HepG2 (cell line): ENCODE results near the gene SBDS. TPM values are rescaled to one million over a fixed set of nuclear protein-coding genes. Genes with fewer than 3 reads are reported as not detected.
A peak's percentile ranks its signal among the peaks of the same experiment; 100 is the strongest.

ENCODE experiments used
- ATAC-seq: fragments of 200-7000 bp; cut with Tn5 transposase; 3 replicates; pipeline ENCODE4 v1.9.1; 2020; ENCODE audit warnings: mild to moderate bottlenecking, moderate library complexity
- BruUV-seq: library from RNA; stranded (reverse); fragments of 400-500 nt; replicated peaks from 2 replicates; lab custom pipeline; 2021; lab: Mats Ljungman, UMichigan
- CTCF ChIA-PET: fragments of 300-600 bp; formaldehyde crosslinking; extraction: SDS; loops from one replicate; lab custom pipeline; 2021; ENCODE audit warnings: low total read pairs, inconsistent platforms, low intra/inter-chr PET ratio; lab: Yijun Ruan, JAX
- POLR2A ChIA-PET: fragments of 350-600 bp; sonication (Branson Sonifier 250); formaldehyde crosslinking; loops from one replicate; lab custom pipeline; 2020; ENCODE audit warnings: antibody characterized with exemption, inconsistent platforms; lab: Yijun Ruan, JAX
- DNase-seq: peaks from one replicate; pipeline ENCODE4 v3.0.0-alpha.2; 2015; ENCODE audit warnings: low spot score
- FAIRE-seq: peaks from 3 replicates; lab custom pipeline; 2011; peaks lifted over from hg19 to GRCh38; lab: Jason Lieb, UNC
- H2AFZ ChIP-seq: one replicate; pipeline ENCODE4 v1.6.1; 2011; ENCODE audit warnings: low read length, inconsistent platforms
- H3K27ac ChIP-seq: fragments of 300-600 bp; 3 replicates; pipeline ENCODE4 v1.8.0; 2011; ENCODE audit warnings: mixed run types, mild to moderate bottlenecking, mixed read lengths, low read length, inconsistent platforms; ENCODE audit not compliant: insufficient read depth; ENCODE audit errors: extremely low read length
- H3K27me3 ChIP-seq, 2 experiments: fragments of 200-600 bp in 1 of 2; 2 replicates in 1 of 2; 3 replicates in 1 of 2; pipeline versions ENCODE4 v1.6.0 to v1.8.0; 2011; ENCODE audit warnings: low read length in 2 of 2, mild to moderate bottlenecking in 2 of 2, moderate library complexity in 2 of 2, inconsistent platforms in 1 of 2; ENCODE audit not compliant: insufficient read depth in 2 of 2, control insufficient read depth in 1 of 2
- H3K36me3 ChIP-seq, 2 experiments: fragments of 200-600 bp in 1 of 2; replicated peaks in 1 of 2; 2 replicates in 1 of 2; 3 replicates in 1 of 2; pipeline versions ENCODE4 v1.5.1 to v1.8.0; 2011; ENCODE audit warnings: low read length in 2 of 2, inconsistent platforms in 1 of 2; ENCODE audit not compliant: insufficient read depth in 2 of 2, control insufficient read depth in 1 of 2
- H3K4me1 ChIP-seq: 2 replicates; pipeline ENCODE4 v1.5.1; 2012; ENCODE audit warnings: low read length, inconsistent platforms; ENCODE audit not compliant: insufficient read depth
- H3K4me2 ChIP-seq: 2 replicates; pipeline ENCODE4 v1.6.0; 2011; ENCODE audit warnings: low read depth, low read length, inconsistent platforms
- H3K4me3 ChIP-seq, 3 experiments: fragments of 200-600 bp in 1 of 3; sonication (generic), shearing (Covaris generic) in 1 of 3; replicated peaks in 1 of 3; 2 replicates each; pipeline ENCODE4 v1.5.1; 2011 to 2016; ENCODE audit warnings: low read length in 3 of 3, inconsistent platforms in 2 of 3, low read depth in 2 of 3, mild to moderate bottlenecking in 2 of 3, control low read depth in 1 of 3, mixed read lengths in 1 of 3; ENCODE audit not compliant: insufficient read depth in 1 of 3
- H3K79me2 ChIP-seq: one replicate; pipeline ENCODE4 v1.6.1; 2011; ENCODE audit warnings: low read length, inconsistent platforms; ENCODE audit not compliant: insufficient read depth
- H3K9ac ChIP-seq: 2 replicates; pipeline ENCODE4 v1.6.0; 2011; ENCODE audit warnings: mild to moderate bottlenecking, low read depth, low read length, inconsistent platforms; ENCODE audit not compliant: insufficient read depth
- H3K9me3 ChIP-seq: 2 replicates; pipeline ENCODE4 v1.5.1; 2012; ENCODE audit warnings: mild to moderate bottlenecking, low read length
- H4K20me1 ChIP-seq: 2 replicates; pipeline ENCODE4 v1.6.0; 2011; ENCODE audit warnings: inconsistent platforms, mild to moderate bottlenecking, low read length, moderate library complexity; ENCODE audit not compliant: insufficient read depth
- HDAC6 ChIP-seq: fragments of 200-600 bp; sonication (generic); IDR thresholded peaks from 2 replicates; pipeline ENCODE4 v1.7.0; 2017; ENCODE audit warnings: mild to moderate bottlenecking, antibody characterized with exemption, low read length, low read depth
- MAFF ChIP-seq: IDR thresholded peaks from 2 replicates; pipeline ENCODE4 v1.6.1; 2011; ENCODE audit warnings: low read depth, low read length, improper control_type of control experiment
- MAFK ChIP-seq, 2 experiments: IDR thresholded peaks in 1 of 2; conservative IDR thresholded peaks in 1 of 2; 2 replicates each; pipeline ENCODE4 v1.6.1; 2011; ENCODE audit warnings: improper control_type of control experiment in 2 of 2, low read length in 2 of 2
- MYNN ChIP-seq: sonication (generic); formaldehyde crosslinking; IDR thresholded peaks from 2 replicates; pipeline ENCODE4 v1.4.0; 2020; ENCODE audit warnings: mild to moderate bottlenecking, low read depth, missing genetic modification reagents
- TAF1 ChIP-seq: sonication (generic); formaldehyde crosslinking; IDR thresholded peaks from 2 replicates; pipeline ENCODE4 v1.4.0; 2020; ENCODE audit warnings: missing genetic modification reagents
- ZFP41 ChIP-seq: sonication (generic); formaldehyde crosslinking; IDR thresholded peaks from 2 replicates; pipeline ENCODE4 v1.4.0; 2020; ENCODE audit warnings: mild to moderate bottlenecking, missing genetic modification reagents, borderline replicate concordance
- ZHX1 ChIP-seq: sonication (generic); formaldehyde crosslinking; IDR thresholded peaks from 2 replicates; pipeline ENCODE4 v1.8.1; 2022; ENCODE audit warnings: low read depth, mild to moderate bottlenecking, missing genetic modification reagents
- ZNF687 ChIP-seq: sonication (generic); formaldehyde crosslinking; IDR thresholded peaks from 2 replicates; pipeline ENCODE4 v1.5.1; 2020; ENCODE audit warnings: mild to moderate bottlenecking, missing genetic modification reagents, moderate library complexity
- WGBS: methylation state at CpG from one replicate; pipeline ENCODE4 v1.1.6; 2017; ENCODE audit warnings: low lambda C conversion rate; 5-methylcytosine and 5-hydroxymethylcytosine counted together
- in situ Hi-C: cut with HindIII; loops from 2 replicates; pipeline ENCODE4 v1.10.0; 2017; ENCODE audit warnings: low pct_unique_long_range_greater_than_20kb; ENCODE audit not compliant: extremely low pct_ligation_motif_present
- intact Hi-C: fragments of 100-400 bp; cut with micrococcal nuclease; formaldehyde crosslinking; loops from one replicate; pipeline ENCODE4 v1.10.0; 2022; ENCODE audit not compliant: unreplicated experiment
- polyA plus RNA-seq, 8 experiments: library from polyadenylated mRNA; depleted of rRNA in 3 of 8; stranded (reverse) in 7 of 8; unstranded in 1 of 8; fragments of >200 nt; fragmentation: Illumina TruSeq in 4 of 8; extraction: Trizol in 4 of 8; gene quantifications; 2 replicates each; pipeline versions ENCODE4 v1.2.1 to v1.2.3, GENCODE V29; 2011 to 2016; ENCODE audit warnings: low read depth in 4 of 8, missing spikeins in 1 of 8, mixed read lengths in 1 of 8; ENCODE audit not compliant: insufficient read depth in 1 of 8
- total RNA-seq, 5 experiments: library from RNA; depleted of rRNA; stranded (reverse); fragments of >200 nt; fragmentation: Illumina TruSeq; extraction: Trizol; gene quantifications; 2 replicates each; pipeline ENCODE4 v1.2.3, GENCODE V29; 2016; ENCODE audit warnings: low read depth in 1 of 5
- TF ChIP-seq, protein P1 (sequence below): sonication (generic); formaldehyde crosslinking; conservative IDR thresholded peaks from 2 replicates; pipeline ENCODE4 v1.8.0; 2022; ENCODE audit warnings: low read depth, missing genetic modification reagents

The SBDS gene
- total and polyA plus RNA-seq, 2 of the 13 experiments (the other 11 are each of a cell fraction or from before 2014, with no cell fraction given): 39.1 to 79.3 TPM

- H3K79me2 ChIP-seq: peaks cover 56% of the 10 kb centered on the region
- TF ChIP-seq, protein P1, sequence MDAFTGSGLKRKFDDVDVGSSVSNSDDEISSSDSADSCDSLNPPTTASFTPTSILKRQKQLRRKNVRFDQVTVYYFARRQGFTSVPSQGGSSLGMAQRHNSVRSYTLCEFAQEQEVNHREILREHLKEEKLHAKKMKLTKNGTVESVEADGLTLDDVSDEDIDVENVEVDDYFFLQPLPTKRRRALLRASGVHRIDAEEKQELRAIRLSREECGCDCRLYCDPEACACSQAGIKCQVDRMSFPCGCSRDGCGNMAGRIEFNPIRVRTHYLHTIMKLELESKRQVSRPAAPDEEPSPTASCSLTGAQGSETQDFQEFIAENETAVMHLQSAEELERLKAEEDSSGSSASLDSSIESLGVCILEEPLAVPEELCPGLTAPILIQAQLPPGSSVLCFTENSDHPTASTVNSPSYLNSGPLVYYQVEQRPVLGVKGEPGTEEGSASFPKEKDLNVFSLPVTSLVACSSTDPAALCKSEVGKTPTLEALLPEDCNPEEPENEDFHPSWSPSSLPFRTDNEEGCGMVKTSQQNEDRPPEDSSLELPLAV (CRISPR knock-in tag): no peak
- peak; percentile 28; the same call in 1 of the 2 replicates for TF ChIP-seq MAFF
- TF ChIP-seq MYNN: no peak
- TF ChIP-seq ZHX1: no peak
- no peak for TF ChIP-seq ZFP41
- peak in 1 of 2 experiments; percentile 72; a peak in 2 of 4 replicates for TF ChIP-seq MAFK (conservative IDR thresholded peaks at IDR 0.05 in 1 of 2, IDR thresholded peaks at IDR 0.05 in 1 of 2; ENCODE audit: low read length in 2 of 2)
- TF ChIP-seq HDAC6: no peak
- no peak for TF ChIP-seq ZNF687 (CRISPR knock-in tag)
- TF ChIP-seq TAF1: no peak
- TF ChIP-seq, all 625 proteins: peak for 2
- ChIA-PET CTCF (no interaction called here), POLR2A (no interaction called here)
- 89% methylated on average over 4 of the region's 4 CpGs for WGBS
- Histone ChIP-seq H3K27ac (no peak overlapping the region), H3K9me3 (no peaks in the 10 kb centered on the region), H3K27me3 (no peaks in the 10 kb centered on the region), H3K36me3 (peaks cover 4 to 38% of the 10 kb centered on the region in 2 experiments), H2AFZ (no peak overlapping the region), H3K4me3 (no peak overlapping the region), H3K9ac (no peak overlapping the region), H4K20me1 (no peaks in the 10 kb centered on the region), H3K4me2 (no peak overlapping the region), H3K4me1 (no peaks in the 10 kb centered on the region)
- in situ Hi-C loops (no loop called here), intact Hi-C loops (no loop called here)
- no TSS peak for BruUV-seq
- DNase-seq (no peak), ATAC-seq (no peak), FAIRE-seq (no peak)
Measured at GRCh38 chr7:66939325-66939724, 56.1 kb downstream of the SBDS start.
